H1 (cell line): ENCODE results near the gene RANGRF. TPM values are rescaled to one million over a fixed set of nuclear protein-coding genes. Genes with fewer than 3 reads are reported as not detected.

ENCODE experiments used
- CHD7 ChIP-seq: fragments of 300-600 bp; sonication (generic); IDR thresholded peaks from 2 replicates; pipeline ENCODE4 v1.7.1; 2012; ENCODE audit warnings: low read length, moderate library complexity, mild to moderate bottlenecking, inconsistent platforms; ENCODE audit not compliant: insufficient replicate concordance
- CTCF ChIP-seq, 3 experiments: IDR thresholded peaks; 1 replicate in 2 of 3; 2 replicates in 1 of 3; pipeline versions ENCODE4 v1.5.1 to v1.6.1; 2011; ENCODE audit warnings: low read length in 3 of 3, mild to moderate bottlenecking in 3 of 3, inconsistent platforms in 2 of 3, low read depth in 1 of 3, moderate library complexity in 1 of 3; ENCODE audit not compliant: insufficient read depth in 1 of 3; ENCODE audit errors: control extremely low read depth in 1 of 3
- E2F6 ChIP-seq: IDR thresholded peaks from 2 replicates; pipeline ENCODE4 v1.6.1; 2012; ENCODE audit warnings: inconsistent platforms
- PHF8 ChIP-seq: fragments of 200-600 bp; sonication (generic); conservative IDR thresholded peaks from 2 replicates; pipeline ENCODE4 v1.7.1; 2012; ENCODE audit warnings: low read depth, mild to moderate bottlenecking, inconsistent platforms, low read length, moderate library complexity
- RAD21 ChIP-seq, 2 experiments: IDR thresholded peaks in 1 of 2; conservative IDR thresholded peaks in 1 of 2; 2 replicates each; pipeline ENCODE4 v1.6.1; 2011; ENCODE audit warnings: low read depth in 2 of 2, low read length in 2 of 2, improper control_type of control experiment in 1 of 2, inconsistent platforms in 1 of 2, mild to moderate bottlenecking in 1 of 2, moderate library complexity in 1 of 2
- SAP30 ChIP-seq: fragments of 300-600 bp; sonication (generic); IDR thresholded peaks from 2 replicates; pipeline ENCODE4 v1.7.1; 2012; ENCODE audit warnings: low read length, moderate library complexity, mild to moderate bottlenecking, inconsistent platforms; ENCODE audit not compliant: insufficient read depth, insufficient replicate concordance
- TEAD4 ChIP-seq: IDR thresholded peaks from 2 replicates; pipeline ENCODE4 v1.6.1; 2012; ENCODE audit warnings: low read depth, low read length, inconsistent platforms, mixed read lengths
- polyA plus RNA-seq, 7 experiments: library from polyadenylated mRNA; depleted of rRNA in 3 of 7; stranded (reverse) in 5 of 7; unstranded in 2 of 7; fragments of >200 nt in 5 of 7; fragments of 200-250 nt in 2 of 7; gene quantifications; 1 replicate in 5 of 7; 2 replicates in 1 of 7; 4 replicates in 1 of 7; pipeline versions ENCODE4 v1.2.1 to v1.2.3, GENCODE V29; 2011 to 2013; ENCODE audit warnings: missing spikeins in 2 of 7, mixed read lengths in 2 of 7
- total RNA-seq: library from RNA; stranded (reverse); fragmentation: NEBNext Ultra II Directional; extraction: Animal tissue kit (Norgen Biotek cat#: 25700); gene quantifications from 2 replicates; pipeline ENCODE4 v1.2.1, GENCODE V29; 2021

The RANGRF gene
- total and polyA plus RNA-seq, 2 of the 8 experiments (the other 6 are each of a cell fraction or from before 2014, with no cell fraction given) = 36.9 to 49.6 TPM

GRCh38 chr17:8255499-8255898 is 33.0 kb upstream of the RANGRF start (continued):
- TF ChIP-seq CHD7 = no peak
- peak in 1 of 2 experiments; percentile 8; a peak in 2 of 4 replicates for TF ChIP-seq RAD21 (IDR thresholded peaks at IDR 0.05 in 1 of 2, conservative IDR thresholded peaks at IDR 0.05 in 1 of 2; ENCODE audit: low read depth in 2 of 2, low read length in 2 of 2)
- TF ChIP-seq PHF8 = no peak
- TF ChIP-seq SAP30 = no peak
- TF ChIP-seq TEAD4 = 0 out of 2 replicates have a peak, but pooled peaks have one; percentile 24
- TF ChIP-seq E2F6 = no peak
- peak; percentile 9 to 29 (median 28); a peak in 3 of 4 replicates for TF ChIP-seq CTCF (IDR thresholded peaks at IDR 0.05; ENCODE audit: control extremely low read depth in 1 of 3, insufficient read depth in 1 of 3, low read depth in 1 of 3, low read length in 3 of 3)
